Measurements from ENCODE around the gene USH2A. TPM values are rescaled to one million over a fixed set of nuclear protein-coding genes. Genes with fewer than 3 reads are reported as not detected.

The USH2A gene
- total RNA-seq, 4 donors from 2014 or later, result 0.39 TPM; not detected in 3

GRCh38 chr1:216453777-216454176 is 30.5 kb upstream of the USH2A start:
- ATAC-seq, result no peak
- Histone ChIP-seq H3K36me3 (no peaks in the 10 kb centered on the region), H3K4me3 (no peak overlapping the region), H3K9me3 (no peaks in the 10 kb centered on the region), H3K27me3 (no peaks in the 10 kb centered on the region), H3K27ac (no peak overlapping the region), H3K4me1 (no peaks in the 10 kb centered on the region)
- TF ChIP-seq POLR2A (IDR thresholded peaks at IDR 0.05) (no peak), POLR2AphosphoS5 (IDR thresholded peaks at IDR 0.05) (no peak), CTCF (IDR thresholded peaks at IDR 0.05) (no peak), EP300 (IDR thresholded peaks at IDR 0.05) (no peak)
- WGBS, 2 donors (ENCODE audit: low coverage in 1 of 2), result 36 to 67% methylated on average over 2 of the region's 2 CpGs

- no peak overlapping the region for H3K27ac ChIP-seq
- WGBS, 2 donors (ENCODE audit: low coverage in 1 of 2), result 50 to 75% methylated on average over 3 of the region's 3 CpGs
- no peaks in the 10 kb centered on the region for H3K36me3 ChIP-seq
- no peak for TF ChIP-seq POLR2A (IDR thresholded peaks at IDR 0.05)
- TF ChIP-seq EP300 (IDR thresholded peaks at IDR 0.05), result no peak
- TF ChIP-seq CTCF (IDR thresholded peaks at IDR 0.05), result no peak
- no peak for TF ChIP-seq POLR2AphosphoS5 (IDR thresholded peaks at IDR 0.05)
- H3K4me3 ChIP-seq, result no peak overlapping the region
- H3K27me3 ChIP-seq, result no peaks in the 10 kb centered on the region
- H3K9me3 ChIP-seq, result no peaks in the 10 kb centered on the region
- H3K4me1 ChIP-seq, result no peaks in the 10 kb centered on the region
- ATAC-seq, result no peak
These were observed 27.0 kb upstream of the USH2A start for GRCh38 chr1:216450227-216450626.

- ATAC-seq, result no peak
- H3K36me3 ChIP-seq, result no peaks in the 10 kb centered on the region
- no peaks in the 10 kb centered on the region for H3K27me3 ChIP-seq
- no peak for TF ChIP-seq CTCF (IDR thresholded peaks at IDR 0.05)
- TF ChIP-seq POLR2A (IDR thresholded peaks at IDR 0.05), result no peak
- no peak for TF ChIP-seq EP300 (IDR thresholded peaks at IDR 0.05)
- no peak for TF ChIP-seq POLR2AphosphoS5 (IDR thresholded peaks at IDR 0.05)
- no peaks in the 10 kb centered on the region for H3K9me3 ChIP-seq
- H3K4me3 ChIP-seq, result no peak overlapping the region
- H3K4me1 ChIP-seq, result no peaks in the 10 kb centered on the region
- no peak overlapping the region for H3K27ac ChIP-seq
These were observed 24.8 kb upstream of the USH2A start for GRCh38 chr1:216448011-216448510.

- H3K9me3 ChIP-seq, result no peaks in the 10 kb centered on the region
- H3K4me1 ChIP-seq, result no peaks in the 10 kb centered on the region
- no peak overlapping the region for H3K4me3 ChIP-seq
- ATAC-seq, result no peak
- TF ChIP-seq CTCF (IDR thresholded peaks at IDR 0.05) (no peak), POLR2AphosphoS5 (IDR thresholded peaks at IDR 0.05) (no peak), EP300 (IDR thresholded peaks at IDR 0.05) (no peak), POLR2A (IDR thresholded peaks at IDR 0.05) (no peak)
- 84 to 98% methylated on average over 5 of the region's 5 CpGs for whole genome bisulfite sequencing, 2 donors (ENCODE audit: low coverage in 1 of 2)
- H3K36me3 ChIP-seq, result no peaks in the 10 kb centered on the region
- no peaks in the 10 kb centered on the region for H3K27me3 ChIP-seq
- H3K27ac ChIP-seq, result no peak overlapping the region
These were observed 14.4 kb upstream of the USH2A start for GRCh38 chr1:216437603-216438002.

- no peaks in the 10 kb centered on the region for H3K27me3 ChIP-seq
- H3K4me1 ChIP-seq, result no peaks in the 10 kb centered on the region
- ATAC-seq, result no peak
- H3K4me3 ChIP-seq, result no peak overlapping the region
- TF ChIP-seq EP300 (IDR thresholded peaks at IDR 0.05) (no peak), CTCF (IDR thresholded peaks at IDR 0.05) (no peak), POLR2AphosphoS5 (IDR thresholded peaks at IDR 0.05) (no peak), POLR2A (IDR thresholded peaks at IDR 0.05) (no peak)
- no peak overlapping the region for H3K27ac ChIP-seq
- H3K36me3 ChIP-seq, result no peaks in the 10 kb centered on the region
- no peaks in the 10 kb centered on the region for H3K9me3 ChIP-seq
These were observed 11.0 kb upstream of the USH2A start for GRCh38 chr1:216434232-216434631.

Measured in gastroesophageal sphincter (tissue), 4 donors.